HepG2 (cell line): ENCODE data around the gene G6PD. TPM values are rescaled to one million over a fixed set of nuclear protein-coding genes. Genes with fewer than 3 reads are reported as not detected.

Experiments
- ARID2 ChIP-seq: sonication (generic); formaldehyde crosslinking; IDR thresholded peaks from 2 replicates; pipeline ENCODE4 v1.8.1; 2022; ENCODE audit warnings: mild to moderate bottlenecking, missing genetic modification reagents, borderline replicate concordance
- CBX2 ChIP-seq, 2 experiments: fragments of 200-600 bp in 1 of 2; sonication (generic); formaldehyde crosslinking in 1 of 2; IDR thresholded peaks; 2 replicates each; pipeline versions ENCODE4 v1.7.0 to v1.8.1; 2018 to 2022; ENCODE audit warnings: low read depth in 2 of 2, low read length in 1 of 2, mild to moderate bottlenecking in 1 of 2, missing genetic modification reagents in 1 of 2
- EED ChIP-seq: sonication (generic); formaldehyde crosslinking; IDR thresholded peaks from 2 replicates; pipeline ENCODE4 v1.5.0; 2020; ENCODE audit warnings: mild to moderate bottlenecking, missing genetic modification reagents
- ETV6 ChIP-seq: sonication (generic); formaldehyde crosslinking; conservative IDR thresholded peaks from 2 replicates; pipeline ENCODE4 v1.4.0; 2020; ENCODE audit warnings: missing genetic modification reagents
- FOXA3 ChIP-seq: IDR thresholded peaks from 2 replicates; pipeline ENCODE4 v1.6.1; 2016; ENCODE audit warnings: missing genetic modification reagents, missing compliant biosample characterization
- HNF4A ChIP-seq: sonication (generic); formaldehyde crosslinking; IDR thresholded peaks from 2 replicates; pipeline ENCODE4 v1.4.0; 2020; ENCODE audit warnings: missing genetic modification reagents
- JUNB ChIP-seq: sonication (generic); formaldehyde crosslinking; IDR thresholded peaks from 2 replicates; pipeline ENCODE4 v1.8.0; 2022; ENCODE audit warnings: missing genetic modification reagents, mild to moderate bottlenecking, borderline replicate concordance
- MBD4 ChIP-seq: IDR thresholded peaks from 2 replicates; pipeline ENCODE4 v1.6.1; 2012; ENCODE audit warnings: low read length, inconsistent platforms, borderline replicate concordance
- MIER3 ChIP-seq: IDR thresholded peaks from 2 replicates; pipeline ENCODE4 v1.6.1; 2016; ENCODE audit warnings: missing compliant biosample characterization, borderline replicate concordance
- NR2F2 ChIP-seq: IDR thresholded peaks from 2 replicates; pipeline ENCODE4 v1.6.1; 2012; ENCODE audit warnings: low read depth, inconsistent platforms, borderline replicate concordance
- POLR2A ChIP-seq, 2 experiments: IDR thresholded peaks; 2 replicates each; pipeline ENCODE4 v1.6.1; 2011; ENCODE audit warnings: low read depth in 2 of 2, low read length in 2 of 2, mild to moderate bottlenecking in 1 of 2, moderate library complexity in 1 of 2; ENCODE audit not compliant: insufficient read depth in 1 of 2
- RARG ChIP-seq: sonication (generic); formaldehyde crosslinking; IDR thresholded peaks from 2 replicates; pipeline ENCODE4 v1.4.0; 2020; ENCODE audit warnings: low read depth, mild to moderate bottlenecking, missing genetic modification reagents
- SNRNP70 ChIP-seq: fragments of 200-400 bp; formaldehyde crosslinking; IDR thresholded peaks from 2 replicates; pipeline ENCODE4 v1.6.1; 2017; ENCODE audit warnings: mild to moderate bottlenecking, low read depth, low read length, moderate library complexity
- TMF1 ChIP-seq: sonication (generic); formaldehyde crosslinking; IDR thresholded peaks from 2 replicates; pipeline ENCODE4 v1.8.1; 2022; ENCODE audit warnings: low read depth, missing genetic modification reagents
- ZFP62 ChIP-seq: sonication (generic); formaldehyde crosslinking; IDR thresholded peaks from 2 replicates; pipeline ENCODE4 v1.4.0; 2020; ENCODE audit warnings: missing genetic modification reagents
- ZMYM2 ChIP-seq: sonication (generic); formaldehyde crosslinking; IDR thresholded peaks from 2 replicates; pipeline ENCODE4 v1.8.0; 2022; ENCODE audit warnings: mild to moderate bottlenecking, missing genetic modification reagents
- ZNF143 ChIP-seq: sonication (generic); formaldehyde crosslinking; IDR thresholded peaks from 2 replicates; pipeline ENCODE4 v1.4.0; 2020; ENCODE audit warnings: missing genetic modification reagents
- ZNF20 ChIP-seq: sonication (generic); formaldehyde crosslinking; IDR thresholded peaks from 2 replicates; pipeline ENCODE4 v1.4.0; 2020; ENCODE audit warnings: mild to moderate bottlenecking, moderate library complexity, missing genetic modification reagents
- ZNF350 ChIP-seq: sonication (generic); formaldehyde crosslinking; IDR thresholded peaks from 2 replicates; pipeline ENCODE4 v1.4.0; 2020; ENCODE audit warnings: mild to moderate bottlenecking, low read depth, missing genetic modification reagents, borderline replicate concordance
- ZNF407 ChIP-seq: sonication (generic); formaldehyde crosslinking; IDR thresholded peaks from one replicate; pipeline ENCODE4 v1.5.1; 2020; ENCODE audit warnings: mild to moderate bottlenecking, missing genetic modification reagents; ENCODE audit errors: not compliant biosample characterization
- ZNF558 ChIP-seq: sonication (generic); formaldehyde crosslinking; IDR thresholded peaks from 2 replicates; pipeline ENCODE4 v1.9.0; 2022; ENCODE audit warnings: mild to moderate bottlenecking, missing genetic modification reagents, borderline replicate concordance
- ZNF879 ChIP-seq: sonication (generic); formaldehyde crosslinking; IDR thresholded peaks from 2 replicates; pipeline ENCODE4 v1.8.1; 2023; ENCODE audit warnings: missing genetic modification reagents
- polyA plus RNA-seq, 8 experiments: library from polyadenylated mRNA; depleted of rRNA in 3 of 8; stranded (reverse) in 7 of 8; unstranded in 1 of 8; fragments of >200 nt; fragmentation: Illumina TruSeq in 4 of 8; extraction: Trizol in 4 of 8; gene quantifications; 2 replicates each; pipeline versions ENCODE4 v1.2.1 to v1.2.3, GENCODE V29; 2011 to 2016; ENCODE audit warnings: low read depth in 4 of 8, missing spikeins in 1 of 8, mixed read lengths in 1 of 8; ENCODE audit not compliant: insufficient read depth in 1 of 8
- total RNA-seq, 5 experiments: library from RNA; depleted of rRNA; stranded (reverse); fragments of >200 nt; fragmentation: Illumina TruSeq; extraction: Trizol; gene quantifications; 2 replicates each; pipeline ENCODE4 v1.2.3, GENCODE V29; 2016; ENCODE audit warnings: low read depth in 1 of 5
- TF ChIP-seq, protein P1 (sequence below): sonication (generic); formaldehyde crosslinking; IDR thresholded peaks from 2 replicates; pipeline ENCODE4 v1.8.1; 2023; ENCODE audit warnings: missing genetic modification reagents, inconsistent platforms, borderline replicate concordance

The G6PD gene
- total and polyA plus RNA-seq, 2 of the 13 experiments (the other 11 are each of a cell fraction or from before 2014, with no cell fraction given) = 18.8 to 28.8 TPM

GRCh38 chrX:154540897-154541535 is 5.6 kb downstream of the G6PD start (continued):
- TF ChIP-seq ZNF407 (no peak), SNRNP70 (no peak), ETV6 (no peak), POLR2A (IDR thresholded peaks at IDR 0.05; ENCODE audit: insufficient read depth in 1 of 2, low read depth in 2 of 2, low read length in 2 of 2) (peak in 1 of 2 experiments; percentile 83; a peak in 2 of 4 replicates), CBX2 (IDR thresholded peaks at IDR 0.05; ENCODE audit: low read depth, low read length) (no peak), CBX2 (CRISPR knock-in tag; IDR thresholded peaks at IDR 0.05; ENCODE audit: low read depth) (no peak), ZFP62 (CRISPR knock-in tag) (no peak), ZNF350 (CRISPR knock-in tag) (no peak), MIER3 (no peak), FOXA3 (CRISPR knock-in tag) (peak; percentile 70), ZMYM2 (CRISPR knock-in tag) (no peak), ARID2 (CRISPR knock-in tag) (no peak), ZNF143 (CRISPR knock-in tag) (no peak), EED (CRISPR knock-in tag) (0 out of 2 replicates have a peak, but pooled peaks have one; percentile 20), MBD4 (no peak), ZNF879 (CRISPR knock-in tag) (no peak), ZNF558 (CRISPR knock-in tag) (no peak), JUNB (CRISPR knock-in tag) (no peak), HNF4A (CRISPR knock-in tag) (peak; percentile 50; the same call in 1 of the 2 replicates), ZNF20 (no peak), NR2F2 (no peak), RARG (CRISPR knock-in tag) (no peak), TMF1 (CRISPR knock-in tag) (no peak)
- TF ChIP-seq, protein P1, sequence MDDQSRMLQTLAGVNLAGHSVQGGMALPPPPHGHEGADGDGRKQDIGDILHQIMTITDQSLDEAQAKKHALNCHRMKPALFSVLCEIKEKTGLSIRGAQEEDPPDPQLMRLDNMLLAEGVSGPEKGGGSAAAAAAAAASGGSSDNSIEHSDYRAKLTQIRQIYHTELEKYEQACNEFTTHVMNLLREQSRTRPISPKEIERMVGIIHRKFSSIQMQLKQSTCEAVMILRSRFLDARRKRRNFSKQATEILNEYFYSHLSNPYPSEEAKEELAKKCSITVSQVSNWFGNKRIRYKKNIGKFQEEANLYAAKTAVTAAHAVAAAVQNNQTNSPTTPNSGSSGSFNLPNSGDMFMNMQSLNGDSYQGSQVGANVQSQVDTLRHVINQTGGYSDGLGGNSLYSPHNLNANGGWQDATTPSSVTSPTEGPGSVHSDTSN (CRISPR knock-in tag) = no peak
